Mesodermal cell (in vitro differentiated cells): ENCODE results near the gene RPL27. TPM values are rescaled to one million over a fixed set of nuclear protein-coding genes. Genes with fewer than 3 reads are reported as not detected.
"Not testable (repeated sequence)": the region's sequence is repeated elsewhere in the genome, so short reads cannot be mapped to it uniquely, and the experiment has no call there.

ENCODE experiments used
- H3K27ac ChIP-seq: 2 replicates; pipeline ENCODE4 v1.7.0; 2013; ENCODE audit warnings: mild to moderate bottlenecking, low read depth, low read length, moderate library complexity; ENCODE audit not compliant: severe bottlenecking
- H3K36me3 ChIP-seq: 2 replicates; pipeline ENCODE4 v1.7.1; 2013; ENCODE audit warnings: mild to moderate bottlenecking, low read length, moderate library complexity; ENCODE audit not compliant: control insufficient read depth, insufficient read depth
- H3K4me1 ChIP-seq: one replicate; pipeline ENCODE4 v1.7.1; 2013; ENCODE audit warnings: mild to moderate bottlenecking, low read length; ENCODE audit not compliant: insufficient read depth, control insufficient read depth, poor library complexity, severe bottlenecking
- H3K4me3 ChIP-seq: 2 replicates; pipeline ENCODE4 v1.7.0; 2013; ENCODE audit warnings: low read length, control low read depth, mild to moderate bottlenecking; ENCODE audit not compliant: insufficient read depth, poor library complexity, severe bottlenecking; ENCODE audit errors: extremely low read depth
- H3K9me3 ChIP-seq: 2 replicates; pipeline ENCODE4 v1.7.1; 2013; ENCODE audit warnings: mild to moderate bottlenecking, low read length, moderate library complexity; ENCODE audit not compliant: control insufficient read depth
- WGBS, 2 experiments: methylation state at CpG; one replicate each; pipeline ENCODE4 v1.1.5; 2013; ENCODE audit warnings: missing lambda C conversion rate in 2 of 2; ENCODE audit not compliant: insufficient coverage in 2 of 2; 5-methylcytosine and 5-hydroxymethylcytosine counted together
- polyA plus RNA-seq, 2 experiments: library from polyadenylated mRNA; stranded (reverse); fragments of 50-300 nt; gene quantifications; one replicate each; pipeline ENCODE4 v1.2.3, GENCODE V29; 2013

Gene RPL27
- 2,329 TPM for polyA plus RNA-seq (2013, experiment 1 of 2)
- 2,398 TPM for polyA plus RNA-seq (2013, experiment 2 of 2)

DNA sequence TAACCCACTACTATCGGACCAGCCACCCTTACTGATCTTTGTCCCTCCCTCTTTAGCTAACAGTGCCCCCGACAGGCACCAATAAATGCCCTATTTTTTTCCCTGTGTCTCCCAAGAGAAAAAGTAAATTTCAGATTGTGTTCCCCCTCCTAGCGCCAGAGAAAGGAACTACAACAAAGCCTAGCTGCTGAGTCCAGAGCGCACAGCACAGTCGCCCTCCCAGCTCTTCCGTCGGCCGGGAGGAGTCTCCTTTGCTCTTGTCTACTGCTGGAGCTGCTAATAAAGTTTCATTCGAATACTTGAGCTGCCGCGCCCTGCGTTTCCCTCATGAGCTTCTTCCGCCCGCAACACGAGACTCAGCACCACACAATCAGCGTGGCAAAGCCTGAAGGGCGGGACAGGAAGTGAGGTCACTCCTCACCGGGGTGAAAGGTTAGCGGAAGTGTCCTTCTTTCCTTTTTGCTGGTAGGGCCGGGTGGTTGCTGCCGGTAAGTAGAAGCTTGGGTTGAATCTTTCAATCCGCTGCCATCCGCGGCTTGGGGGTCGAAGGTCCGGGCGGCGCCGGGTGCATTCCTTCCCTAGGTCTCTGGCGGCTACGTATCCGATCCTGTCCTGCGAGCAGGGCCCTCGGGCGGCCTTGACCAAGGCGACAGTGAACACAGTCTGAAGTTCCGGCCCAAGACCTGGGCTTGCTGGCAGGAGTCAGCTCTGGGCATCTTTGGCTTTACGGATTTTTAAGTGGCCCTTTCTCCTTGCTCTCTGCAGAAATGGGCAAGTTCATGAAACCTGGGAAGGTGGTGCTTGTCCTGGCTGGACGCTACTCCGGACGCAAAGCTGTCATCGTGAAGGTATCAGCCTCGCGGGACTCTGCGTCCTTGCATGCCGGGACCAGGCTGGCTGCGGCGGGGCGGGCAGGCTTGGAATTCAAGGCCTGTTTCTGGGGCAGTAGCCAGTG, at the start of gene RPL27:
Gene RPL27 (plus strand): TSS at position 436 of the 955 bp plus-strand sequence. CDS start 332 bp downstream, at position 768.
- WGBS, 2 experiments, result 0 to 1% methylated on average over 42 to 46 of the region's 49 CpGs

DNA sequence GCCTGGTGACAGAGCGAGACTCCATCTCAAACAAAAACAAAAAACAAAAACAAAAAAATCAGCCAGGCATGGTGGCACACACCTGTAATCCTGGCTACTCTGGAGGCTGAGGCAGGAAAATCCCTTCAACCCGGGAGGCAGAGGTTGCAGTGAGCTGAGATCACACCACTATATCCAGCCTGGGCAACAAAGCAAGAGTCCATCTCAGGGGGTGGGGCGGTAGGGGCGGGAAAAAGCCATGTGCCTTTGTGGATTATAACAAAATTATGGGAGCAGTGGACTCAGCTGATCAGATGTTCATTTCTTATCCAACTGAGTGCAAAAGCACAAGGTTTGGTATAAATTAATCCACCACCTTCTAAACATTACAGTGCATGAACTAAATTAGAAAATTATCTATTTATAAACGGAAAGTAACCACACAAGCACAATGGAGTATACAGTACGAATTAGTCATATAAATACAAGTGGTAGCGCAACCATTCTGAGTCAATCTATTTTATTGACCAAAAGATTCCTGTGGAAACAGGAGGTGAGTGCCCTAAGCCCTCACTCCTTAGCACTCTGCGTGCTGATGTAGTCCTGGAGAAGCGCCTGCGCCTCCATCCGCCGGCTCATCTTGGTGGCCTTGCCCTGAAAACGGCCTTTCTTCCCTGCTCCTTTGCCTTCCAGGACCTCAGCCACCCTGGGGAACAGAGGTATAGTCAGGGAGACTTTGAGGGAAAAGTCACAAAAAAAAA, 48.0 kb upstream of the RPL27 start:
- no peak overlapping the region for H3K27ac ChIP-seq
- H3K4me3 ChIP-seq, result no peak overlapping the region
- no peaks in the 10 kb centered on the region for H3K9me3 ChIP-seq
- H3K36me3 ChIP-seq, result peaks cover 61% of the 10 kb centered on the region
- 96 to 98% methylated on average over 3 to 6 of the region's 13 CpGs for WGBS, 2 experiments
- no peaks in the 10 kb centered on the region for H3K4me1 ChIP-seq

More for the DNA sequence above, at the start of gene RPL27:
- Histone ChIP-seq H3K27ac (peak within 1 kb of the TSS; percentile 99), H3K36me3 (peaks cover 57% of the 10 kb centered on the region), H3K9me3 (no peaks in the 10 kb centered on the region), H3K4me1 (peaks cover 25% of the 10 kb centered on the region), H3K4me3 (peak within 1 kb of the TSS; percentile 92)

DNA sequence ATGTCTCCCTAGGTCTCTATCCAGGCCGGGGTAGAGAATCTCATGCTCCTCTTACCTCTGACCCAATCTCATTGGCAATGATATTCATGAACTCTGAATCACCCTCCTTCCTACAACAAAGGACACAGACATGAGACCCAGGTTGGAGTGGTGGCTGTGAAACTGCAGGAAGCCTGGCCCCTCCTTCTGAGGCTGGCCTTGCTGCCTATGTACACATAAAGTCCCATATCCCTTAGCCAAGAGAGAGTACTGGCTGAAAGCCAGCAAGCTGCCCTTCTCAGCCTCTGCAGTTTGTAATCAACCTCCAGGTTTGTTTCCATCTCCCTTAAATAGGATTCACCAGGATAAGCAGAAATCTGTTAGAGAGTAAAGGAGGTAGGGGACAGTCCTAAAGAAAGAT, 44.5 kb upstream of the RPL27 start:
- WGBS, 2 experiments, result 100% methylated on average over 1 of the region's 1 CpG; no CpG with 5 or more reads in 1 of the 2 experiments
- H3K9me3 ChIP-seq, result no peaks in the 10 kb centered on the region
- H3K36me3 ChIP-seq, result peaks cover 93% of the 10 kb centered on the region
- H3K4me3 ChIP-seq, result no peak overlapping the region
- no peak overlapping the region for H3K27ac ChIP-seq
- no peaks in the 10 kb centered on the region for H3K4me1 ChIP-seq

DNA sequence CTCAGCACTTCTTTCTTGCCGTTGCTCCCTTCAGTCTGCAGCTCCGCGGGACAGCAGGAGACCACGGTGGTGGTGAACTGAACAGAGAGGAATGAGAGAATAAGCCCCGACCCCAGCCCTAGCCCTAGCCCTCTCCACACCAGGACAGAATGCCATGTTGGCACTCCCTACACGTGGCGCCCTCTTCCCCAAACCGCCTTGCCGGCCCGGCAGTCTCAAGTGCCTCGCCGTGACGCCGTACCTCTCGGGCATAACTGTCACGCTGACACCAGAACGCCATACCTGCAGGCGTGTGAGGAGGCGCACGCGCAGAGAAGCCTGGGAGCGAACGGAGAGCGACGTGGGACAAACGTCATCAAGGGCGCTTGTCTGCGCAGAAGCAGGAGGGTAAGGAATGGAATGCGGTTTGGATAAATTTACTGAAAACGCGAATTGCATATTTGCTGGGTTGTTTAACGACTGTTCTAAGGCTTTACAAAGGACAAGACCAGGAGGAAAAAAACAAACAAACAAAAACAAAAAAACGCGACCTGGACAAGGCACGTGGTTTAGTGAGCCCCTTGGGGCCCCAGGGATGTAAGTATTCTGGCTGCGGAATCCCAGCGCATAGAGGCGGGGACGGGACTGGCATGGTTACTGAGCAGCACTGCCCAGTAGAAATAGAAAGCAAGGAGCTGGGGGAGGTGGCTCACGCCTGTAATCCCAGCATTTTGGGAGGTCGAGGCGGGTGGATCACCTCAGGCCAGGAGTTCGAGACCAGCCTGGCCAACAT, 33.9 kb upstream of the RPL27 start, which contains the start of gene AARSD1:
Gene AARSD1 (minus strand): TSS at position 294 of the 772 bp plus-strand sequence. CDS start 14 bp downstream, at position 280.
- Histone ChIP-seq H3K9me3 (no peaks in the 10 kb centered on the region), H3K4me3 (peak within 1 kb of the TSS; percentile 67), H3K27ac (peak within 1 kb of the TSS; percentile 79), H3K36me3 (peaks cover 36% of the 10 kb centered on the region), H3K4me1 (no peaks in the 10 kb centered on the region)
- WGBS, 2 experiments, result 5 to 11% methylated on average over 24 to 35 of the region's 43 CpGs

DNA sequence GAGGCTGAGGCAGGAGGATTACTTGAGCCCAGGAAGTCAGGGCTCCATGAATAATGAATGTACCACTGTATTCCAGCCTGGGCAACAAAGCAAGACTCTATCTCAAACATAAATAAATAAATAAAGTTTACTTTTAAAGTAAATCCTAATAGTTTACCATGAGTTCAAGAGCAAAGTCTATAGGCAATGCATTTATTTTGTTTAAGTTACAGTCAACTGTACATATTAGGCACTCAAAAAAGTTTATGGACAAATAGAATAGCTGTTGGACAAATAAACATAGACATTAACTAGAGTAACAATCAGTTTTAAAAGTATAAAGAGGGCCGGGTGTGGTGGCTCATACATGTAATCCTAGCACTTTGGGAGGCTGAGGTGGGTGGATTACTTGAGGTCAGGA, 30.3 kb upstream of the RPL27 start:
- no CpG with 5 or more reads among the region's 1 CpG for WGBS, 2 experiments
- H3K36me3 ChIP-seq, result peaks cover 3% of the 10 kb centered on the region
- no peak overlapping the region for H3K4me3 ChIP-seq
- no peaks in the 10 kb centered on the region for H3K9me3 ChIP-seq
- H3K27ac ChIP-seq, result no peak overlapping the region
- H3K4me1 ChIP-seq, result no peaks in the 10 kb centered on the region

DNA sequence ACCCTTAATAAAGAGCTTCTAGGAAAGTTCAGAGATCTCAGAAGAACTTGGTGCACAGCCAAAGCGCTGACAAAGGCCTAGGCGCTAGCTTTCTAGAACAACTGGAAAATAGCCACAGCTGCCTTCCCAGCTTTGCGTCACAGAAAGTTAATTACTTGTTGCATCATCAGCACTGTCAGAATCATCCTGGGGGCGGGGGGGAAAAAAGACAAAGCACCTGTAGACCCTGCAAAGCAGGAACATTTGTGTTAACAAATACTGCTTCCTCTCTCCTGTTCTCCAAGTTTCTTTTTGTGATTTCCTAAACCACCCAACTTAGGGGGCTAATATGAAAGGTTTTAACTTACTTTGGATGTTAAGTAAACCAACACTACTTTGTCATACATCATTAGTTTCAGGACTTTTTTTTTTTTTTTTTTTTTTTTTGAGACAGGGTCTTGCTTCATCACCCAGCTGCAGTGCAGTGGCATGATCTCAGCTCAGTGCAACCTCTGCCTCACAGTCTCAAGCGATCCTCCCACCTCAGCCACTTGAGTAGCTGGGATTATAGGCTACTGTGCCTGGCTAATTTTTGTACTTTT, 29.1 kb upstream of the RPL27 start:
- 88% methylated on average over 3 of the region's 5 CpGs; no CpG with 5 or more reads in 1 of the 2 experiments for whole genome bisulfite sequencing, 2 experiments
- Histone ChIP-seq H3K4me1 (no peaks in the 10 kb centered on the region), H3K27ac (no peak overlapping the region)

DNA sequence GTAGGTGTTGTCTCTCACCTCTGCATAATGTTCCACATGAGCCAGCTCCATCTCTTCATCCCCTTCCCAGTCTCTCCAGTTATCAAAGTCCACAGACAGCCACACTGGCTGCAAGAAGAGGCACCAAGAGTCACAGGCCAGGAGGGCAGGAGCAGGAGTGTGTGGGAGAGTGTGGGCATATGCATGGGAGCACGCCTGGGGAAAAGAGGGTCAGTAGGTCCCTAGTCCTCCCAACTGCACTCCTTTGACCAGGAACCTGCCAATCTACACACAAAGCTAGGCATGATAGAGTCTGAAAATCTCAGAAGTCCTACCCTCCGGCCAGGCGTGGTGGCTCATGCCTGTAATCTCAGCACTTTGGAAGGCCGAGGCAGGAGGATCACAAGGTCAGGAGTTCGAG, 26.6 kb upstream of the RPL27 start:
- no peak overlapping the region for H3K27ac ChIP-seq
- no peak overlapping the region for H3K4me3 ChIP-seq
- peaks cover 8% of the 10 kb centered on the region for H3K36me3 ChIP-seq
- no peaks in the 10 kb centered on the region for H3K4me1 ChIP-seq
- H3K9me3 ChIP-seq, result no peaks in the 10 kb centered on the region
- WGBS, 2 experiments, result 74 to 96% methylated on average over 4 of the region's 5 CpGs

More for the DNA sequence above, 29.1 kb upstream of the RPL27 start:
- Histone ChIP-seq H3K9me3 (no peaks in the 10 kb centered on the region), H3K36me3 (peaks cover 3% of the 10 kb centered on the region), H3K4me3 (no peak overlapping the region)

DNA sequence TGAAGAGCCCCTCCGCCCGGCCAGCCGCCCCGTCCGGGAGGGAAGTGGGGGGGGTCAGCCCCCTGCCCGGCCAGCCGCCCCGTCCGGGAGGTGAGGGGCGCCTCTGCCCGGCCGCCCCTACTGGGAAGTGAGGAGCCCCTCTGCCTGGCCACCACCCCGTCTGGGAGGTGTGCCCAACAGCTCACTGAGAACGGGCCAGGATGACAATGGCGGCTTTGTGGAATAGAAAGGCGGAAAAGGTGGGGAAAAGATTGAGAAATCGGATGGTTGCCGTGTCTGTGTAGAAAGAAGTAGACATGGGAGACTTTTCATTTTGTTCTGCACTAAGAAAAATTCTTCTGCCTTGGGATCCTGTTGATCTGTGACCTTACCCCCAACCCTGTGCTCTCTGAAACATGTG, 24.9 kb upstream of the RPL27 start:
- H3K27ac ChIP-seq, H3K4me3 ChIP-seq, H3K4me1 ChIP-seq, H3K36me3 ChIP-seq, H3K9me3 ChIP-seq: not testable (repeated sequence)
- no CpG with 5 or more reads among the region's 18 CpGs for WGBS, 2 experiments

DNA sequence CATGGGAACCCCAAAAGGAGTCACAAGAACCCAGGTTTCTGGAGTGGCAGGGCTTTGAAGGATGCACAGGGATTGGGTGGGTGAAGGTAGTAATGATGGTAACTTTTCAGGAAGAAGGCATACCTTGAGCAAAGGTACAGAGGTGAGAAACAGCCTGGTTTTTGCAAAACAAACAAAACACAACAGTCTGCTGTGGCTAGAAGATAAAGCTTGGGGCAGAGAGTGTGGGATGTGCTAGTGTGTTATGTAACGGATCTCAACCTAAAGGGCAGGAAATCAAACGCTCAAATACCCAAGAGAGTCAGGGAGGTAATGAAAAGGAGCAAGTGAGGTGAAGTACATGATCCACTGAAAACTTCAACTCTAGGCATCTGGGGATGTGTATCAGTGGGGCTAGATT, 23.0 kb upstream of the RPL27 start:
- no peaks in the 10 kb centered on the region for H3K9me3 ChIP-seq
- 95 to 100% methylated on average over 2 of the region's 2 CpGs for WGBS, 2 experiments
- H3K27ac ChIP-seq, result no peak overlapping the region

DNA sequence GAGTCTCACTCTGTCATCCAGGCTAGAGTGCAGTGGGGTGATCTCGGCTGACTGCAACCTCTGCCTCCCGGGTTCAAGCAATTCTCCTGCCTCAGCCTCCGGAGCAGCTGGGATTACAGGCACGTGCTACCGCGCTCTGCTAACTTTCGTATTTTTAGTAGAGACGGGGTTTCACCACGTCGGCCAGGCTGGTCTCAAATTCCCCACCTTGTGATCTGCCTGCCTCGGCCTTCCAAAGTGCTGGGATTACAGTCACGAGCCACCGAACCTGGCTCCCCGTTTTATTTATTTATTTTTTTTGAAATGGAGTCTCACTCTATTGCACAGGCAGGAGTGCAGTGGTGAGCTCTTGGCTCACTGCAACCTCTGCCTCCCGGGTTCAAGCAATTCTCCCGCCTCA, 22.5 kb upstream of the RPL27 start:
- H3K36me3 ChIP-seq, H3K4me3 ChIP-seq, H3K4me1 ChIP-seq, H3K27ac ChIP-seq, H3K9me3 ChIP-seq: not testable (repeated sequence)
- 86 to 88% methylated on average over 14 to 16 of the region's 16 CpGs for WGBS, 2 experiments

More for the DNA sequence above, 23.0 kb upstream of the RPL27 start:
- no peak overlapping the region for H3K4me3 ChIP-seq
- peaks cover 3% of the 10 kb centered on the region for H3K4me1 ChIP-seq
- H3K36me3 ChIP-seq, result peaks cover 5% of the 10 kb centered on the region
